Measurements from ENCODE around the gene CSF3R. TPM values are rescaled to one million over a fixed set of nuclear protein-coding genes. Genes with fewer than 3 reads are reported as not detected.
A peak's percentile ranks its signal among the peaks of the same experiment; 100 is the strongest.

CSF3R gene
- total and polyA plus RNA-seq, 2 donors (not counting 3 experiments of a cell fraction or from before 2014, with no cell fraction given), result not detected

DNA sequence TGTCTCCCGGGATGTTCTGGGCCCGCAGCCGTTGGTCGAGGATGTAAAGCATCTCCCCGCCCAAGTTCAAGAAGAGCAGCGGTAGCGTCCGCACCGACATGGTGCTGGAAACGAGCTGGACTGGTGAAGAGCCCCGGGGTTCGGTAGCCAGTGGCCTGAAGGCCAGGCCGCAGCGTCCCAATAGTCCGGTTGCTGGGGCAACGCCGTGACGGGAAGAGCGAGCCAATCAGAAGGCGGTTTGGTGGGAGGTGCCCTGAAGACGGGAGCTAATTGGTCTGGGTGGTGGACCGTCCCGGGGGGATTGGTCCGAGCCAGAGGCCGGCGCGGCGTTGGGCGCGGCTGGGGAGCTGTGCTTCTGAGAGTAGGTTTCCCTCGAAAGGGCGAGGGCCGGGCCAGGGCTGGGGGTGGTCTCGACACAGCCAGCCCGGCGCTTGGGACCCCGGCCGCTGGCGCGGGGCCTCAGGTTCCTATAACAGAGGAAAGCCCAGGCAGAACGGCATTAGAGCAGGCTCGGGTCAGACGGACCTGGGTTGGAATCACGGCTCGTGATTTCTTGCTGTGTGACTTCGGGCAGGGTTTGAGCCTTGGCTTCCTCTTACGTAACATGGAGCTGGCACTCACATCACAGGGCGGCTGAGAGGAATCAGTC lies 32.3 kb downstream of the CSF3R start, which contains the start of gene OSCP1:
Gene OSCP1, minus strand, starts transcription at position 182 of the 649 bp plus-strand sequence. Its CDS starts 82 bp downstream, at position 100.
- Histone ChIP-seq H3K4me2 (ENCODE audit: insufficient read depth, low read length) (peak within 1 kb of the TSS; percentile 68), H3K4me1 (ENCODE audit: control insufficient read depth, extremely low read depth, insufficient read depth, low read length) (peaks cover 4% of the 10 kb centered on the region), H2AFZ (ENCODE audit: low read depth, low read length) (peak within 1 kb of the TSS; percentile 96), H3K4me3 (replicated peaks in 1 of 3; ENCODE audit: insufficient read depth in 1 of 3, low read depth in 1 of 3, low read length in 3 of 3) (peak within 1 kb of the TSS; percentile 46 to 67 (median 50)), H3K79me2 (ENCODE audit: control insufficient read depth, insufficient read depth, low read length) (no peaks in the 10 kb centered on the region), H3K27me3 (ENCODE audit: control insufficient read depth in 2 of 2, insufficient read depth in 2 of 2, low read length in 2 of 2) (no peaks in the 10 kb centered on the region), H3K9me3 (replicated peaks; ENCODE audit: control insufficient read depth, insufficient read depth, low read length) (no peaks in the 10 kb centered on the region), H3K9ac (replicated peaks; ENCODE audit: extremely low read depth, insufficient read depth, low read length) (peak within 1 kb of the TSS; percentile 93), H3K36me3 (ENCODE audit: control insufficient read depth in 2 of 2, extremely low read depth in 1 of 2, insufficient read depth in 2 of 2, low read length in 2 of 2) (peaks cover 4 to 8% of the 10 kb centered on the region in 2 experiments), H3K9me1 (replicated peaks; ENCODE audit: control insufficient read depth, extremely low read depth, insufficient read depth, low read length) (no peaks in the 10 kb centered on the region), H3K27ac (ENCODE audit: insufficient read depth, low read depth, low read length) (peak within 1 kb of the TSS; percentile 89), H4K20me1 (replicated peaks; ENCODE audit: control insufficient read depth, extremely low read depth, insufficient read depth, low read length) (no peaks in the 10 kb centered on the region)
- CTCF ChIA-PET, result interaction anchor here (0.7 to 1.8 kb wide), 8 partner anchors 14 to 353 kb away, joined by 3 to 7 read pairs (median 4); partner anchors contain the start of gene MRPS15
- DNase-seq (ENCODE audit: low read depth, low spot score), result peak; percentile 97
- dilution Hi-C loops (cut with MboI; ENCODE audit: extremely low pct_ligation_motif_present, low sequenced_read_pairs) (no loop called here), intact Hi-C loops (cut with micrococcal nuclease) (loop anchor here (1.0 kb wide), 1 partner anchor 14 kb away; the partner anchor contains the start of gene MRPS15)
- BruUV-seq (replicated peaks), result no TSS peak
- TF ChIP-seq FOS (IDR thresholded peaks at IDR 0.05; ENCODE audit: borderline replicate concordance, insufficient read depth, low read length) (no peak), POLR2A (IDR thresholded peaks at IDR 0.05; ENCODE audit: low read depth, low read length) (peak; percentile 92), POLR2AphosphoS5 (IDR thresholded peaks at IDR 0.05; ENCODE audit: insufficient read depth, low read depth, low read length) (peak; percentile 91), EZH2 (IDR thresholded peaks at IDR 0.05; ENCODE audit: borderline replicate concordance, low read depth, low read length, severe bottlenecking) (no peak)
- TF ChIP-seq, protein P1, sequence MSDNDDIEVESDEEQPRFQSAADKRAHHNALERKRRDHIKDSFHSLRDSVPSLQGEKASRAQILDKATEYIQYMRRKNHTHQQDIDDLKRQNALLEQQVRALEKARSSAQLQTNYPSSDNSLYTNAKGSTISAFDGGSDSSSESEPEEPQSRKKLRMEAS (IDR thresholded peaks at IDR 0.05; ENCODE audit: insufficient read depth, insufficient read length), result peak; percentile 14
- POLR2A ChIA-PET, result interaction anchor here (0.6 to 1.3 kb wide), 2 partner anchors 14 to 16 kb away, joined by 3 to 7 read pairs; partner anchors contain the start of gene MRPS15
- FAIRE-seq, result peak; percentile 98

- H2AFZ ChIP-seq (ENCODE audit: low read depth, low read length), result no peak overlapping the region
- intact Hi-C loops (cut with micrococcal nuclease), result no loop called here
- no peak for FAIRE-seq
- H3K4me2 ChIP-seq (ENCODE audit: insufficient read depth, low read length), result no peak overlapping the region
- no TSS peak for BruUV-seq (replicated peaks)
- DNase-seq (ENCODE audit: low read depth, low spot score), result no peak
- H3K27me3 ChIP-seq (ENCODE audit: control insufficient read depth in 2 of 2, insufficient read depth in 2 of 2, low read length in 2 of 2), result no peaks in the 10 kb centered on the region
- no peak overlapping the region for H3K27ac ChIP-seq (ENCODE audit: insufficient read depth, low read depth, low read length)
- H3K4me3 ChIP-seq (replicated peaks in 1 of 3; ENCODE audit: insufficient read depth in 1 of 3, low read depth in 1 of 3, low read length in 3 of 3), result no peak overlapping the region
- no peaks in the 10 kb centered on the region for H3K9me1 ChIP-seq (replicated peaks; ENCODE audit: control insufficient read depth, extremely low read depth, insufficient read depth, low read length)
- dilution Hi-C loops (cut with MboI; ENCODE audit: extremely low pct_ligation_motif_present, low sequenced_read_pairs), result no loop called here
- no peak overlapping the region for H3K9ac ChIP-seq (replicated peaks; ENCODE audit: extremely low read depth, insufficient read depth, low read length)
- ChIA-PET CTCF (no interaction called here), POLR2A (no interaction called here)
- no peaks in the 10 kb centered on the region for H3K36me3 ChIP-seq (ENCODE audit: control insufficient read depth in 2 of 2, extremely low read depth in 1 of 2, insufficient read depth in 2 of 2, low read length in 2 of 2)
- H4K20me1 ChIP-seq (replicated peaks; ENCODE audit: control insufficient read depth, extremely low read depth, insufficient read depth, low read length), result no peaks in the 10 kb centered on the region
- H3K79me2 ChIP-seq (ENCODE audit: control insufficient read depth, insufficient read depth, low read length), result no peaks in the 10 kb centered on the region
- H3K9me3 ChIP-seq (replicated peaks; ENCODE audit: control insufficient read depth, insufficient read depth, low read length), result no peaks in the 10 kb centered on the region
- TF ChIP-seq CTCF (IDR thresholded peaks at IDR 0.05; ENCODE audit: extremely low read depth in 1 of 2, insufficient read depth in 1 of 2, low read depth in 1 of 2, low read length in 2 of 2) (no peak), POLR2AphosphoS5 (IDR thresholded peaks at IDR 0.05; ENCODE audit: insufficient read depth, low read depth, low read length) (no peak), POLR2A (IDR thresholded peaks at IDR 0.05; ENCODE audit: low read depth, low read length) (no peak), FOS (IDR thresholded peaks at IDR 0.05; ENCODE audit: borderline replicate concordance, insufficient read depth, low read length) (no peak)
- peaks cover 4% of the 10 kb centered on the region for H3K4me1 ChIP-seq (ENCODE audit: control insufficient read depth, extremely low read depth, insufficient read depth, low read length)
These were observed 34.1 kb downstream of the CSF3R start for GRCh38 chr1:36448530-36449056.

Measured in endothelial cell of umbilical vein (primary cell).